Measurements from ENCODE around the gene A3GALT2. TPM values are rescaled to one million over a fixed set of nuclear protein-coding genes. Genes with fewer than 3 reads are reported as not detected.

The A3GALT2 gene
- polyA plus RNA-seq, 2 of the 4 experiments (the other 2 are of a cell fraction) = not detected

DNA sequence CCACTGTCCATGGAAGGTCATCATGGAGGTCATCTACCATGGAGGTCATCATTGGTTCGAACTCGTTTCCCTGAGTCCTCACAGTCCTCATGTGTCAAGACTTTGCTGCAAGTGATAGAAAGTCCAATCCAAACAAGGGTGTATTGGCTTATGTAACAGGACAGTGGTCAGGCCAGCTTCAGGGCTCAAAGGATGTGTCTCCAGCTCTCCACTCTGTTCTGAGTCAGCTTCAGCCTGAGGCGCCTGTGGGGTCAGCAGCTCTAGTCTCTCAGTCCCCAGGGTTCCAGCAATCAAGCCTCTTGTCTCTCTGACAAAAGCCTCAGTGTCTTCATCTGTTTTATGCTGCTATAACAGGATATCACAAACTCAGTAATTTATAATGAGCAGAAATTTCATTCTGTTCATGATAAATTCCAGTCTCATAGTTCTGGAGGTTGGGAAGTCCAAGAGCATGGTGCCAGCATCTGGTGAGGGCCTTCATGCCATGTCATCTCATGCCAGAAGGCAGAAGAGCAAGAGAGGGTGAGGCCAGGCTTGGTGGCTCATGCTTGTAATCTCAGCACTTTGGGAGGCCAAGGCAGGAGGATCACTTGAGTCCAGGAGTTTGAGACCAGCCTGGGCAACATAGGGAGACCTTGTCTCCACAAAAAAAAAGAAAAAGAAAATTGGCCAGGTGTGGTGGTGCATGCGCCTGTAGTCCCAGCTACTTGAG, 19.5 kb downstream of the A3GALT2 start:
- FAIRE-seq (no peak), DNase-seq (ENCODE audit: low read depth in 1 of 2, low spot score in 1 of 2) (no peak), ATAC-seq (no peak)
- Histone ChIP-seq H3K4me2 (no peak overlapping the region), H3K27ac (no peak overlapping the region), H3K4me3 (no peak overlapping the region), H3K9me3 (no peaks in the 10 kb centered on the region; the same call in 2 of the 3 replicates), H3K4me1 (no peaks in the 10 kb centered on the region)
- ChIA-PET POLR2A (no interaction called here), CTCF (no interaction called here)
- TF ChIP-seq CBX2 (IDR thresholded peaks at IDR 0.05; ENCODE audit: borderline replicate concordance, low read depth) = no peak
- no peak for TF ChIP-seq ESRRA (IDR thresholded peaks at IDR 0.05; ENCODE audit: borderline replicate concordance, low read length)
- WGBS (ENCODE audit: missing lambda C conversion rate) = 100% methylated on average over 4 of the region's 4 CpGs

DNA sequence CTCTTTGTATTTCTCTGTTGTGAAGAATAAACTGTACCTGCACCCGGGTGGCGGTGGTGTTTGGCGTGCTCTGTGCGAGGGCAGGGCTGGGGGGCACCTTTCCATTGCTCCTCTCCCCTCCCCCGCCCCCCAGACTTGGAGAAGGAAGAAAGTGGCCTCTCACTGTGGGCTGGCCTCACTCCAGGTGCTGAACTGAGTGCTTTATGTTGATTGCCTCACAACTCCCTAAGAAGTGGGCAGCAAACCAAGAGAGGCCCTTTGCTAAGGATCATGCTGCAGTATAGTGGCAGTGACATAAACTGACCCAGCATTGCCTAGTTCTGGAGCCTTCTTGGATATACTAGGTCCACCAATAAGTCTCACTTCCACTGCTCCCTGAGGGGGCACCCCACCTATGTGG, 20.2 kb downstream of the A3GALT2 start:
- 89% methylated on average over 4 of the region's 5 CpGs for WGBS (ENCODE audit: missing lambda C conversion rate)
- Histone ChIP-seq H3K4me3 (no peak overlapping the region), H3K9me3 (no peaks in the 10 kb centered on the region; the same call in 2 of the 3 replicates), H3K4me1 (no peaks in the 10 kb centered on the region), H3K27ac (no peak overlapping the region), H3K4me2 (no peak overlapping the region)
- no peak for FAIRE-seq
- DNase-seq (ENCODE audit: low read depth in 1 of 2, low spot score in 1 of 2) = no peak
- no peak for ATAC-seq
- TF ChIP-seq, protein P1, sequence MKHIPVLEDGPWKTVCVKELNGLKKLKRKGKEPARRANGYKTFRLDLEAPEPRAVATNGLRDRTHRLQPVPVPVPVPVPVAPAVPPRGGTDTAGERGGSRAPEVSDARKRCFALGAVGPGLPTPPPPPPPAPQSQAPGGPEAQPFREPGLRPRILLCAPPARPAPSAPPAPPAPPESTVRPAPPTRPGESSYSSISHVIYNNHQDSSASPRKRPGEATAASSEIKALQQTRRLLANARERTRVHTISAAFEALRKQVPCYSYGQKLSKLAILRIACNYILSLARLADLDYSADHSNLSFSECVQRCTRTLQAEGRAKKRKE (CRISPR knock-in tag; IDR thresholded peaks at IDR 0.05; ENCODE audit: low read depth) = no peak
- TF ChIP-seq, protein P2, sequence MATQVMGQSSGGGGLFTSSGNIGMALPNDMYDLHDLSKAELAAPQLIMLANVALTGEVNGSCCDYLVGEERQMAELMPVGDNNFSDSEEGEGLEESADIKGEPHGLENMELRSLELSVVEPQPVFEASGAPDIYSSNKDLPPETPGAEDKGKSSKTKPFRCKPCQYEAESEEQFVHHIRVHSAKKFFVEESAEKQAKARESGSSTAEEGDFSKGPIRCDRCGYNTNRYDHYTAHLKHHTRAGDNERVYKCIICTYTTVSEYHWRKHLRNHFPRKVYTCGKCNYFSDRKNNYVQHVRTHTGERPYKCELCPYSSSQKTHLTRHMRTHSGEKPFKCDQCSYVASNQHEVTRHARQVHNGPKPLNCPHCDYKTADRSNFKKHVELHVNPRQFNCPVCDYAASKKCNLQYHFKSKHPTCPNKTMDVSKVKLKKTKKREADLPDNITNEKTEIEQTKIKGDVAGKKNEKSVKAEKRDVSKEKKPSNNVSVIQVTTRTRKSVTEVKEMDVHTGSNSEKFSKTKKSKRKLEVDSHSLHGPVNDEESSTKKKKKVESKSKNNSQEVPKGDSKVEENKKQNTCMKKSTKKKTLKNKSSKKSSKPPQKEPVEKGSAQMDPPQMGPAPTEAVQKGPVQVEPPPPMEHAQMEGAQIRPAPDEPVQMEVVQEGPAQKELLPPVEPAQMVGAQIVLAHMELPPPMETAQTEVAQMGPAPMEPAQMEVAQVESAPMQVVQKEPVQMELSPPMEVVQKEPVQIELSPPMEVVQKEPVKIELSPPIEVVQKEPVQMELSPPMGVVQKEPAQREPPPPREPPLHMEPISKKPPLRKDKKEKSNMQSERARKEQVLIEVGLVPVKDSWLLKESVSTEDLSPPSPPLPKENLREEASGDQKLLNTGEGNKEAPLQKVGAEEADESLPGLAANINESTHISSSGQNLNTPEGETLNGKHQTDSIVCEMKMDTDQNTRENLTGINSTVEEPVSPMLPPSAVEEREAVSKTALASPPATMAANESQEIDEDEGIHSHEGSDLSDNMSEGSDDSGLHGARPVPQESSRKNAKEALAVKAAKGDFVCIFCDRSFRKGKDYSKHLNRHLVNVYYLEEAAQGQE (IDR thresholded peaks at IDR 0.05) = no peak
- TF ChIP-seq HOXA7 (CRISPR knock-in tag; IDR thresholded peaks at IDR 0.05) = no peak
- TF ChIP-seq, protein P3, sequence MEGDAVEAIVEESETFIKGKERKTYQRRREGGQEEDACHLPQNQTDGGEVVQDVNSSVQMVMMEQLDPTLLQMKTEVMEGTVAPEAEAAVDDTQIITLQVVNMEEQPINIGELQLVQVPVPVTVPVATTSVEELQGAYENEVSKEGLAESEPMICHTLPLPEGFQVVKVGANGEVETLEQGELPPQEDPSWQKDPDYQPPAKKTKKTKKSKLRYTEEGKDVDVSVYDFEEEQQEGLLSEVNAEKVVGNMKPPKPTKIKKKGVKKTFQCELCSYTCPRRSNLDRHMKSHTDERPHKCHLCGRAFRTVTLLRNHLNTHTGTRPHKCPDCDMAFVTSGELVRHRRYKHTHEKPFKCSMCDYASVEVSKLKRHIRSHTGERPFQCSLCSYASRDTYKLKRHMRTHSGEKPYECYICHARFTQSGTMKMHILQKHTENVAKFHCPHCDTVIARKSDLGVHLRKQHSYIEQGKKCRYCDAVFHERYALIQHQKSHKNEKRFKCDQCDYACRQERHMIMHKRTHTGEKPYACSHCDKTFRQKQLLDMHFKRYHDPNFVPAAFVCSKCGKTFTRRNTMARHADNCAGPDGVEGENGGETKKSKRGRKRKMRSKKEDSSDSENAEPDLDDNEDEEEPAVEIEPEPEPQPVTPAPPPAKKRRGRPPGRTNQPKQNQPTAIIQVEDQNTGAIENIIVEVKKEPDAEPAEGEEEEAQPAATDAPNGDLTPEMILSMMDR (IDR thresholded peaks at IDR 0.05) = no peak
- ChIA-PET POLR2A (no interaction called here), CTCF (no interaction called here)

DNA sequence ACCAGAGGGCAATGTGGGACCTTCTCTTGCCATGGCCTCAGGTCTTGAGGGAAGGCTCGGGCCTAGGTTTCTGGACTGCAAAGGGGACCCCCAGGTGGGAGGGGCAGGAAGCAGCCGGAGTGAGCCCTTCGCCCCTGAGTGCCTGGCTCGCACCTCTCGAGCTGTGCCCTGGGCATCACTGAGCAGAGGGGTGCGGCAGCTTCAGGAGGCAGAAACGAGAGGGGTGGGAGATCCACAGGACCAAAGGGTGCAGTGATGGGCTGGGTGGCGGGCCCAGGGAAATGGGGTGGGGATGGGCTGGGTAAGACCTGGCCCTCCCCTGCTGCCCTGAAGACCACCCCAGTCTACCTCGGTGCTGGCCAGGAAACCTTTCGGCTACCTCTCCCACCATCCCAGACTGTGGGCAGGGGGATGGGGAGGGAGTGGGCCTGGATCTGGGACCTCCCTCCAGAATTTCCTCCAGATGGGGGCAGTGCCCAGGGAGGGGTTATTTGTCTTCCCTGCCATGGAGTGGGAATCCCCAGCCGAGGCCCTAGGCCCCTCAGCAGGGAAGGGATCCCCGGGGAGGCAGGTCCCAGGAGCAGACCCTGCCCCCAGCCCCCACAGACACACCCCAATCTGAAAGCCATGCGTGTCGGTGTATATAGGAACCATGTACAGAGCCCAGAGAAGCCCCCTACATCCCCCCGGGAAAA, 21.3 kb downstream of the A3GALT2 start:
- Histone ChIP-seq H3K27ac (no peak overlapping the region), H3K9me3 (no peaks in the 10 kb centered on the region; the same call in 2 of the 3 replicates), H3K4me2 (no peak overlapping the region), H3K4me3 (no peak overlapping the region), H3K4me1 (no peaks in the 10 kb centered on the region)
- TF ChIP-seq EHMT2 (IDR thresholded peaks at IDR 0.05; ENCODE audit: low read depth) = no peak
- TF ChIP-seq CBX8 (IDR thresholded peaks at IDR 0.05) = no peak
- TF ChIP-seq, protein P4, sequence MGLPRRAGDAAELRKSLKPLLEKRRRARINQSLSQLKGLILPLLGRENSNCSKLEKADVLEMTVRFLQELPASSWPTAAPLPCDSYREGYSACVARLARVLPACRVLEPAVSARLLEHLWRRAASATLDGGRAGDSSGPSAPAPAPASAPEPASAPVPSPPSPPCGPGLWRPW (IDR thresholded peaks at IDR 0.05) = no peak
- no peak for TF ChIP-seq CHD4 (IDR thresholded peaks at IDR 0.05; ENCODE audit: borderline replicate concordance)
- no peak for TF ChIP-seq ESRRA (IDR thresholded peaks at IDR 0.05; ENCODE audit: borderline replicate concordance, low read length)
- TF ChIP-seq NPAS2 (CRISPR knock-in tag; IDR thresholded peaks at IDR 0.05; ENCODE audit: borderline replicate concordance) = no peak
- TF ChIP-seq, protein P5, sequence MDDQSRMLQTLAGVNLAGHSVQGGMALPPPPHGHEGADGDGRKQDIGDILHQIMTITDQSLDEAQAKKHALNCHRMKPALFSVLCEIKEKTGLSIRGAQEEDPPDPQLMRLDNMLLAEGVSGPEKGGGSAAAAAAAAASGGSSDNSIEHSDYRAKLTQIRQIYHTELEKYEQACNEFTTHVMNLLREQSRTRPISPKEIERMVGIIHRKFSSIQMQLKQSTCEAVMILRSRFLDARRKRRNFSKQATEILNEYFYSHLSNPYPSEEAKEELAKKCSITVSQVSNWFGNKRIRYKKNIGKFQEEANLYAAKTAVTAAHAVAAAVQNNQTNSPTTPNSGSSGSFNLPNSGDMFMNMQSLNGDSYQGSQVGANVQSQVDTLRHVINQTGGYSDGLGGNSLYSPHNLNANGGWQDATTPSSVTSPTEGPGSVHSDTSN (IDR thresholded peaks at IDR 0.05) = no peak
- no peak for TF ChIP-seq NR3C1 (IDR thresholded peaks at IDR 0.05)
- TF ChIP-seq RFX5 (IDR thresholded peaks at IDR 0.05) = no peak
- TF ChIP-seq, protein P2 (IDR thresholded peaks at IDR 0.05) = no peak
- TF ChIP-seq ZC3H11A (IDR thresholded peaks at IDR 0.05) = no peak
- no peak for TF ChIP-seq EHF (CRISPR knock-in tag; IDR thresholded peaks at IDR 0.05)
- no peak for TF ChIP-seq HOXB13 (CRISPR knock-in tag; IDR thresholded peaks at IDR 0.05; ENCODE audit: low read depth)
- TF ChIP-seq HDAC2 (IDR thresholded peaks at IDR 0.05) = no peak
- WGBS (ENCODE audit: missing lambda C conversion rate) = 77% methylated on average over 9 of the region's 15 CpGs
- CTCF ChIA-PET = interaction anchor here (0.7 to 8.6 kb wide), 4 partner anchors 14 to 170 kb away, joined by 3 to 162 read pairs (median 42); partner anchors contain the start of gene ZSCAN20
- POLR2A ChIA-PET = no interaction called here
- ATAC-seq (no peak), DNase-seq (ENCODE audit: low read depth in 1 of 2, low spot score in 1 of 2) (no peak), FAIRE-seq (no peak)

Measured in A549 (cell line).